ENCODE data around the gene AFF2. TPM values are rescaled to one million over a fixed set of nuclear protein-coding genes. Genes with fewer than 3 reads are reported as not detected.

The AFF2 gene
- total RNA-seq, 1 donor from 2014 or later = 3.4 TPM

DNA sequence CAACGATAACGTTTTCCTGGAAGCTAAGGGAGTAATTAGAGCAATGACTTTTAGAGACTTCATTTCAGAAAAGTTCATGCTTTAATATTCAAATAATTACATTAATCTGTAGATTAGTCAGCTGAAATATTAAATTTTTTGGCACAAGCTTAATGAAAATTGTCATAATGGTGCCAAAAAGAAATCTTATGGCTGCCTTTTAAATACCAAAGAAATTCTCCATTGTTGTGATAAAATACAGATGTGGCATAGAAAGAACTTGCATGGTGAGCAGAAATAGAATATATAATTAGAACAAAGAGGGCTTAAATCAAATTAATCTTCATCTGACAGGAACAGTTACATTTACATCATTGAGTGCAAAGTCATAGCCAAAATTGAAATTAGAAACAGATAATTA, 263.5 kb downstream of the AFF2 start:
- no peak for ATAC-seq (ENCODE audit: low read depth)
- TF ChIP-seq, protein P1, sequence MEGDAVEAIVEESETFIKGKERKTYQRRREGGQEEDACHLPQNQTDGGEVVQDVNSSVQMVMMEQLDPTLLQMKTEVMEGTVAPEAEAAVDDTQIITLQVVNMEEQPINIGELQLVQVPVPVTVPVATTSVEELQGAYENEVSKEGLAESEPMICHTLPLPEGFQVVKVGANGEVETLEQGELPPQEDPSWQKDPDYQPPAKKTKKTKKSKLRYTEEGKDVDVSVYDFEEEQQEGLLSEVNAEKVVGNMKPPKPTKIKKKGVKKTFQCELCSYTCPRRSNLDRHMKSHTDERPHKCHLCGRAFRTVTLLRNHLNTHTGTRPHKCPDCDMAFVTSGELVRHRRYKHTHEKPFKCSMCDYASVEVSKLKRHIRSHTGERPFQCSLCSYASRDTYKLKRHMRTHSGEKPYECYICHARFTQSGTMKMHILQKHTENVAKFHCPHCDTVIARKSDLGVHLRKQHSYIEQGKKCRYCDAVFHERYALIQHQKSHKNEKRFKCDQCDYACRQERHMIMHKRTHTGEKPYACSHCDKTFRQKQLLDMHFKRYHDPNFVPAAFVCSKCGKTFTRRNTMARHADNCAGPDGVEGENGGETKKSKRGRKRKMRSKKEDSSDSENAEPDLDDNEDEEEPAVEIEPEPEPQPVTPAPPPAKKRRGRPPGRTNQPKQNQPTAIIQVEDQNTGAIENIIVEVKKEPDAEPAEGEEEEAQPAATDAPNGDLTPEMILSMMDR (IDR thresholded peaks at IDR 0.05) = no peak
- DNase-seq = no peak
- Mint-ChIP-seq H3K4me3 (no peak overlapping the region), H3K9me3 (no peaks in the 10 kb centered on the region), H3K36me3 (ENCODE audit: low read depth) (no peaks in the 10 kb centered on the region), H3K4me1 (no peaks in the 10 kb centered on the region), H3K27me3 (no peaks in the 10 kb centered on the region), H3K27ac (no peak overlapping the region)
- POLR2A ChIA-PET = no interaction called here
- intact Hi-C loops (cut with micrococcal nuclease) = no loop called here
- CTCF ChIA-PET = no interaction called here

DNA sequence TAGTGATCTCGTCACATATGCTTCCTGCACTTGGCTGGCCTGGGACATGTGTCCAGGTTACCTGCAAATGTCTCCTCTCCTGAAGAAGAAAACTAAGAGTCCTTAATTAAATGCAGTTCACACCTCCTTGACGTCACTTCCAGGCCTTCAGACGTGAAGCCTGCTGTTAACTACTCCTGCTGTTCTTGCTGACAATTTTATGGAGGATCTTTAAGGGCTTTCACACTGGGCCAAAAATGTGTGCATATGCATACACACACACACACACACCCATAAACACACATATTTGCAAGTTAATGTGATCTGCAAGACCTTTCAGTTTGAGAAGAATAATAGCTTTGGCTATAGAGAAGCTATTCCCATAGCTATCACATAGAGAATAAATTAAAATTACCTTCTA, 267.9 kb downstream of the AFF2 start:
- ChIA-PET POLR2A (no interaction called here), CTCF (no interaction called here)
- no peaks in the 10 kb centered on the region for H3K27me3 Mint-ChIP-seq
- ATAC-seq (ENCODE audit: low read depth) (no peak), DNase-seq (no peak)
- H3K27ac Mint-ChIP-seq = no peak overlapping the region
- TF ChIP-seq, protein P1 (IDR thresholded peaks at IDR 0.05) = no peak
- H3K4me3 Mint-ChIP-seq = no peak overlapping the region
- no peaks in the 10 kb centered on the region for H3K9me3 Mint-ChIP-seq
- intact Hi-C loops (cut with micrococcal nuclease) = no loop called here
- no peaks in the 10 kb centered on the region for H3K36me3 Mint-ChIP-seq (ENCODE audit: low read depth)
- no peaks in the 10 kb centered on the region for H3K4me1 Mint-ChIP-seq

DNA sequence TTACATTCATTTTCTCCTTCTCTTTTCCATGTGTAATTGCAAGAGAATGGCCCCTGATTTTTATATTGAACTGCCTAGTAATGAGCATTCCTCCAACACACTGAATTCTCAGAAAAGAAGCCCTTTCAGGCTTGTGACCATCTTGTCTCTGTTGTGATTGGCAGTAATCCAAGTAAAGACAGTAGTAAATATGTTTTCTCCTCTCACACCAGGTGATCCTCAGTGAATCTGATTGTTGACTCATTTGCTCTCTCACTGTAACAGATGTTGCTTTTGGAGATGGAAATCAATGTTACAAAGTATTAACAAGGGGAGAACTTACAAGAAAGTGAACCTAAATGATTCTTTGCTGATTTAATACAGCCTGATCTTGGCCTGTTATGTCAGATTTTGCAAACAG, 271.0 kb downstream of the AFF2 start:
- intact Hi-C loops (cut with micrococcal nuclease) = no loop called here
- ChIA-PET POLR2A (no interaction called here), CTCF (no interaction called here)
- DNase-seq = no peak
- Mint-ChIP-seq H3K9me3 (peaks cover 2% of the 10 kb centered on the region), H3K4me3 (no peak overlapping the region), H3K27ac (no peak overlapping the region), H3K4me1 (no peaks in the 10 kb centered on the region), H3K27me3 (no peaks in the 10 kb centered on the region), H3K36me3 (ENCODE audit: low read depth) (no peaks in the 10 kb centered on the region)
- TF ChIP-seq, protein P1 (IDR thresholded peaks at IDR 0.05) = no peak
- ATAC-seq (ENCODE audit: low read depth) = no peak

DNA sequence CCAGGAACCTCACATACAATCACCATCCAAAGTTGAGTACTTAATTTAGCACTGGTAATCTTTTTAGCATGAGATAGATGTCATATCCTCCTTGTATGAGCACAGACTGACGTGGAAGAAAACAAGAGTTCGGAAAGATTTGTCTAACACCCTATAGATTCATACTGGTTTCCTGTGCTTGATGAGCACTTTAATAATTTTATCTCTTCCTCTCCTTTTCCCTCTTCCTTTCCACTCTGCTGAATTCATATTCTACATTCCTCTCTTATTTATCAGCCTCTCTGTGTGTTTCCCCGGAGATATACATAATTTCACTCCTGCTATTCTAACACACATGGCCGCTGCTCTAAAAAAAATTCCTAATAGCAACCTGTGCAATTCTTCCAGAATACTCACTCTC, 273.9 kb downstream of the AFF2 start:
- H3K36me3 Mint-ChIP-seq (ENCODE audit: low read depth) = no peaks in the 10 kb centered on the region
- no peak overlapping the region for H3K4me3 Mint-ChIP-seq
- no peaks in the 10 kb centered on the region for H3K4me1 Mint-ChIP-seq
- ATAC-seq (ENCODE audit: low read depth) (no peak), DNase-seq (no peak)
- CTCF ChIA-PET = no interaction called here
- POLR2A ChIA-PET = no interaction called here
- H3K27me3 Mint-ChIP-seq = no peaks in the 10 kb centered on the region
- no peak overlapping the region for H3K27ac Mint-ChIP-seq
- intact Hi-C loops (cut with micrococcal nuclease) = no loop called here
- peaks cover 11% of the 10 kb centered on the region for H3K9me3 Mint-ChIP-seq
- TF ChIP-seq, protein P1 (IDR thresholded peaks at IDR 0.05) = no peak

DNA sequence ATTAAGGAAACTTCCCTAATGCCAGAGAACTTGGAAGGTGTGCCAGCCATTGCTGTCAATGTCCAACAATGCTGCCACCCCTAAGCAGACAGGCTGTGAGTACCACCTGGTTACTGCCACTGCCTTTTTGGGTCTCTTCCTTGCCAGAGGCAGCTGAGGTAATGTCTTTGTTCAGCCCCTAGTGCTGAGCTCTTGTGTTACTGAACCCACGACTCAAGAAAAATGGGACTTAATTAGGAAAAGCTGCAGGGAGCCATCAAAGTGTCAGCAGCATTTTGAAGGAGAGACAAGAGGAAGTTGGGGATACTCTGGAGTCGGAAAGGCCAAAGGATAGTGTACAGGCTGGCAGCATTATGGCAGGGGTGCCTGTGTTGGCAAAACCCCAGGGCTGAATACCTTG, 283.7 kb downstream of the AFF2 start:
- intact Hi-C loops (cut with micrococcal nuclease) = no loop called here
- no peaks in the 10 kb centered on the region for H3K36me3 Mint-ChIP-seq (ENCODE audit: low read depth)
- TF ChIP-seq, protein P1 (IDR thresholded peaks at IDR 0.05) = no peak
- peaks cover 7% of the 10 kb centered on the region for H3K4me1 Mint-ChIP-seq
- ChIA-PET POLR2A (no interaction called here), CTCF (no interaction called here)
- peaks cover 2% of the 10 kb centered on the region for H3K9me3 Mint-ChIP-seq
- no peak overlapping the region for H3K4me3 Mint-ChIP-seq
- no peak overlapping the region for H3K27ac Mint-ChIP-seq
- DNase-seq = no peak
- ATAC-seq (ENCODE audit: low read depth) = no peak
- no peaks in the 10 kb centered on the region for H3K27me3 Mint-ChIP-seq
